ENCODE data around the gene ZDHHC11. TPM values are rescaled to one million over a fixed set of nuclear protein-coding genes. Genes with fewer than 3 reads are reported as not detected.
"Not testable (repeated sequence)": the region's sequence is repeated elsewhere in the genome, so short reads cannot be mapped to it uniquely, and the experiment has no call there.

The ZDHHC11 gene
- polyA plus RNA-seq, 2 donors: 2.4 to 4.0 TPM

GRCh38 chr5:752532-753115, 98.2 kb downstream of the ZDHHC11 start:
- 67 to 78% methylated on average over 13 to 14 of the region's 20 CpGs for WGBS, 2 donors
- not testable (repeated sequence) for H3K9me3 ChIP-seq (ENCODE audit: control insufficient read depth in 2 of 2, insufficient read depth in 1 of 2, low read depth in 1 of 2, low read length in 1 of 2); H3K4me3 ChIP-seq (ENCODE audit: low read depth in 1 of 2, low read length in 2 of 2); H3K36me3 ChIP-seq (ENCODE audit: control insufficient read depth in 2 of 2, insufficient read depth in 2 of 2, low read length in 1 of 2); H3K27me3 ChIP-seq (ENCODE audit: control insufficient read depth in 1 of 2, insufficient read depth in 2 of 2, low read length in 2 of 2); H3K4me1 ChIP-seq (ENCODE audit: control insufficient read depth in 2 of 2, insufficient read depth in 2 of 2, low read length in 1 of 2); H3K27ac ChIP-seq (ENCODE audit: low read depth in 2 of 2, low read length in 1 of 2)

- not testable (repeated sequence) for H3K9me3 ChIP-seq (ENCODE audit: control insufficient read depth in 2 of 2, insufficient read depth in 1 of 2, low read depth in 1 of 2, low read length in 1 of 2); H3K27me3 ChIP-seq (ENCODE audit: control insufficient read depth in 1 of 2, insufficient read depth in 2 of 2, low read length in 2 of 2); H3K4me3 ChIP-seq (ENCODE audit: low read depth in 1 of 2, low read length in 2 of 2); H3K36me3 ChIP-seq (ENCODE audit: control insufficient read depth in 2 of 2, insufficient read depth in 2 of 2, low read length in 1 of 2); H3K4me1 ChIP-seq (ENCODE audit: control insufficient read depth in 2 of 2, insufficient read depth in 2 of 2, low read length in 1 of 2); H3K27ac ChIP-seq (ENCODE audit: low read depth in 2 of 2, low read length in 1 of 2)
- whole genome bisulfite sequencing, 2 donors: 87 to 90% methylated on average over 5 of the region's 8 CpGs
These were observed 98.8 kb downstream of the ZDHHC11 start for GRCh38 chr5:751992-752391.

DNA sequence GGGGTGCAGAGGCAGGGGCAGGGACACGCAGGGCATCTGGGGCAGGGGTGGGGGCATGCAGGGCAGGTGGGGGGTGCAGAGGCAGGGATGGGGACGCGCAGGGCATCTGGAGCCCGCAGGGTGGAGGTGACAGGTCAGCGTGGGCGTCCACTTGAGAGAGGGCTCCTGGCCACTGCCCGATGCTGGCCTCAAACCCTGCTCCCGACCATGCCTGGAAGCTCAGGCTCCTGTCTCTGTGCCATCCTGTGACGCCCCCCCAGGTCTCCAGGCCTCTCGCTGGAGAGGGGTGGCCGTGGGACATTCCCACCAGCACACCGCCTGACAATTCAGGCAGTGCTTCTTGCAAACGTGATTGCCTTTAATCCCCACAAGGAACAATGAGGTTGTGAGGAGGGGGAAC, 99.3 kb downstream of the ZDHHC11 start:
- WGBS, 2 donors: 75 to 86% methylated on average over 6 to 11 of the region's 13 CpGs
- Histone ChIP-seq H3K36me3 (ENCODE audit: control insufficient read depth in 2 of 2, insufficient read depth in 2 of 2, low read length in 1 of 2) (no peaks in the 10 kb centered on the region), H3K27me3 (ENCODE audit: control insufficient read depth in 1 of 2, insufficient read depth in 2 of 2, low read length in 2 of 2) (no peaks in the 10 kb centered on the region), H3K4me3 (ENCODE audit: low read depth in 1 of 2, low read length in 2 of 2) (no peak overlapping the region), H3K9me3 (ENCODE audit: control insufficient read depth in 2 of 2, insufficient read depth in 1 of 2, low read depth in 1 of 2, low read length in 1 of 2) (no peaks in the 10 kb centered on the region), H3K4me1 (ENCODE audit: control insufficient read depth in 2 of 2, insufficient read depth in 2 of 2, low read length in 1 of 2) (no peaks in the 10 kb centered on the region), H3K27ac (ENCODE audit: low read depth in 2 of 2, low read length in 1 of 2) (no peak overlapping the region)

- H3K27me3 ChIP-seq (ENCODE audit: control insufficient read depth in 1 of 2, insufficient read depth in 2 of 2, low read length in 2 of 2); H3K4me1 ChIP-seq (ENCODE audit: control insufficient read depth in 2 of 2, insufficient read depth in 2 of 2, low read length in 1 of 2); H3K36me3 ChIP-seq (ENCODE audit: control insufficient read depth in 2 of 2, insufficient read depth in 2 of 2, low read length in 1 of 2); H3K27ac ChIP-seq (ENCODE audit: low read depth in 2 of 2, low read length in 1 of 2); H3K9me3 ChIP-seq (ENCODE audit: control insufficient read depth in 2 of 2, insufficient read depth in 1 of 2, low read depth in 1 of 2, low read length in 1 of 2); H3K4me3 ChIP-seq (ENCODE audit: low read depth in 1 of 2, low read length in 2 of 2): not testable (repeated sequence)
- WGBS, 2 donors: 90 to 92% methylated on average over 10 to 14 of the region's 19 CpGs
These were observed 100.6 kb downstream of the ZDHHC11 start for GRCh38 chr5:750226-750625.

GRCh38 chr5:749101-749670, 101.6 kb downstream of the ZDHHC11 start:
- no peak overlapping the region for H3K27ac ChIP-seq (ENCODE audit: low read depth in 2 of 2, low read length in 1 of 2)
- no peaks in the 10 kb centered on the region for H3K27me3 ChIP-seq (ENCODE audit: control insufficient read depth in 1 of 2, insufficient read depth in 2 of 2, low read length in 2 of 2)
- 88 to 90% methylated on average over 14 of the region's 14 CpGs for WGBS, 2 donors
- H3K4me1 ChIP-seq (ENCODE audit: control insufficient read depth in 2 of 2, insufficient read depth in 2 of 2, low read length in 1 of 2): no peaks in the 10 kb centered on the region
- H3K9me3 ChIP-seq (ENCODE audit: control insufficient read depth in 2 of 2, insufficient read depth in 1 of 2, low read depth in 1 of 2, low read length in 1 of 2): no peaks in the 10 kb centered on the region
- no peak overlapping the region for H3K4me3 ChIP-seq (ENCODE audit: low read depth in 1 of 2, low read length in 2 of 2)
- no peaks in the 10 kb centered on the region for H3K36me3 ChIP-seq (ENCODE audit: control insufficient read depth in 2 of 2, insufficient read depth in 2 of 2, low read length in 1 of 2)

GRCh38 chr5:748011-748980, 102.5 kb downstream of the ZDHHC11 start:
- 81 to 89% methylated on average over 17 of the region's 18 CpGs for WGBS, 2 donors
- not testable (repeated sequence) for H3K4me1 ChIP-seq (ENCODE audit: control insufficient read depth in 2 of 2, insufficient read depth in 2 of 2, low read length in 1 of 2); H3K27ac ChIP-seq (ENCODE audit: low read depth in 2 of 2, low read length in 1 of 2); H3K9me3 ChIP-seq (ENCODE audit: control insufficient read depth in 2 of 2, insufficient read depth in 1 of 2, low read depth in 1 of 2, low read length in 1 of 2); H3K4me3 ChIP-seq (ENCODE audit: low read depth in 1 of 2, low read length in 2 of 2); H3K27me3 ChIP-seq (ENCODE audit: control insufficient read depth in 1 of 2, insufficient read depth in 2 of 2, low read length in 2 of 2); H3K36me3 ChIP-seq (ENCODE audit: control insufficient read depth in 2 of 2, insufficient read depth in 2 of 2, low read length in 1 of 2)

- not testable (repeated sequence) for H3K36me3 ChIP-seq (ENCODE audit: control insufficient read depth in 2 of 2, insufficient read depth in 2 of 2, low read length in 1 of 2); H3K27me3 ChIP-seq (ENCODE audit: control insufficient read depth in 1 of 2, insufficient read depth in 2 of 2, low read length in 2 of 2); H3K4me3 ChIP-seq (ENCODE audit: low read depth in 1 of 2, low read length in 2 of 2); H3K9me3 ChIP-seq (ENCODE audit: control insufficient read depth in 2 of 2, insufficient read depth in 1 of 2, low read depth in 1 of 2, low read length in 1 of 2); H3K27ac ChIP-seq (ENCODE audit: low read depth in 2 of 2, low read length in 1 of 2); H3K4me1 ChIP-seq (ENCODE audit: control insufficient read depth in 2 of 2, insufficient read depth in 2 of 2, low read length in 1 of 2)
- WGBS, 2 donors: 82 to 88% methylated on average over 4 to 5 of the region's 9 CpGs
These were observed 103.4 kb downstream of the ZDHHC11 start for GRCh38 chr5:747303-747844.

- H3K27me3 ChIP-seq (ENCODE audit: control insufficient read depth in 1 of 2, insufficient read depth in 2 of 2, low read length in 2 of 2): no peaks in the 10 kb centered on the region
- 74 to 88% methylated on average over 7 to 11 of the region's 11 CpGs for WGBS, 2 donors
- H3K27ac ChIP-seq (ENCODE audit: low read depth in 2 of 2, low read length in 1 of 2): no peak overlapping the region
- no peaks in the 10 kb centered on the region for H3K9me3 ChIP-seq (ENCODE audit: control insufficient read depth in 2 of 2, insufficient read depth in 1 of 2, low read depth in 1 of 2, low read length in 1 of 2)
- no peaks in the 10 kb centered on the region for H3K4me1 ChIP-seq (ENCODE audit: control insufficient read depth in 2 of 2, insufficient read depth in 2 of 2, low read length in 1 of 2)
- H3K36me3 ChIP-seq (ENCODE audit: control insufficient read depth in 2 of 2, insufficient read depth in 2 of 2, low read length in 1 of 2): no peaks in the 10 kb centered on the region
- H3K4me3 ChIP-seq (ENCODE audit: low read depth in 1 of 2, low read length in 2 of 2): no peak overlapping the region
These were observed 104.5 kb downstream of the ZDHHC11 start for GRCh38 chr5:746258-746761.
